HG02884 (cell line): ENCODE measurements around the gene SLC29A3.
"Not testable (repeated sequence)": the region's sequence is repeated elsewhere in the genome, so short reads cannot be mapped to it uniquely, and the experiment has no call there.

Experiments used
- ATAC-seq: cut with Tn5 transposase; IDR thresholded peaks from one replicate; pipeline ENCODE4 v1.9.1; 2021; ENCODE audit warnings: mild to moderate bottlenecking, moderate library complexity; ENCODE audit not compliant: unreplicated experiment

SLC29A3 gene

GRCh38 chr10:71319042-71319799 lies at the start of gene SLC29A3:
TSS of gene SLC29A3 (plus strand) at chr10:71319259. CDS start at chr10:71319310, 51 bp downstream.
- ATAC-seq = peak; percentile 70

GRCh38 chr10:71269301-71270288 lies 49.5 kb upstream of the SLC29A3 start:
- no peak for ATAC-seq

- no peak for ATAC-seq
Measured at GRCh38 chr10:71270301-71271220, 48.5 kb upstream of the SLC29A3 start.

- ATAC-seq = no peak
Measured at GRCh38 chr10:71271662-71272055, 47.4 kb upstream of the SLC29A3 start.

GRCh38 chr10:71272056-71272771 lies 46.8 kb upstream of the SLC29A3 start:
- ATAC-seq = no peak

GRCh38 chr10:71272974-71273373 lies 46.1 kb upstream of the SLC29A3 start:
- ATAC-seq = not testable (repeated sequence)

- no peak for ATAC-seq
Measured at GRCh38 chr10:71273506-71273905, 45.6 kb upstream of the SLC29A3 start.

- ATAC-seq = no peak
Measured at GRCh38 chr10:71274901-71275796, 43.9 kb upstream of the SLC29A3 start.

- ATAC-seq = no peak
Measured at GRCh38 chr10:71276873-71277272, 42.2 kb upstream of the SLC29A3 start.

- ATAC-seq = no peak
Measured at GRCh38 chr10:71277914-71278665, 41.0 kb upstream of the SLC29A3 start.

- ATAC-seq = no peak
Measured at GRCh38 chr10:71278691-71279588, 40.1 kb upstream of the SLC29A3 start.

GRCh38 chr10:71279590-71280170 lies 39.4 kb upstream of the SLC29A3 start:
- ATAC-seq = no peak

- no peak for ATAC-seq
Measured at GRCh38 chr10:71280216-71280615, 38.8 kb upstream of the SLC29A3 start.

GRCh38 chr10:71280825-71281224 lies 38.2 kb upstream of the SLC29A3 start:
- no peak for ATAC-seq

GRCh38 chr10:71281646-71282322 lies 37.3 kb upstream of the SLC29A3 start:
- ATAC-seq = no peak

- no peak for ATAC-seq
Measured at GRCh38 chr10:71282323-71282680, 36.8 kb upstream of the SLC29A3 start.
